ENCODE measurements around the gene KCNN1.

Gene KCNN1

DNA sequence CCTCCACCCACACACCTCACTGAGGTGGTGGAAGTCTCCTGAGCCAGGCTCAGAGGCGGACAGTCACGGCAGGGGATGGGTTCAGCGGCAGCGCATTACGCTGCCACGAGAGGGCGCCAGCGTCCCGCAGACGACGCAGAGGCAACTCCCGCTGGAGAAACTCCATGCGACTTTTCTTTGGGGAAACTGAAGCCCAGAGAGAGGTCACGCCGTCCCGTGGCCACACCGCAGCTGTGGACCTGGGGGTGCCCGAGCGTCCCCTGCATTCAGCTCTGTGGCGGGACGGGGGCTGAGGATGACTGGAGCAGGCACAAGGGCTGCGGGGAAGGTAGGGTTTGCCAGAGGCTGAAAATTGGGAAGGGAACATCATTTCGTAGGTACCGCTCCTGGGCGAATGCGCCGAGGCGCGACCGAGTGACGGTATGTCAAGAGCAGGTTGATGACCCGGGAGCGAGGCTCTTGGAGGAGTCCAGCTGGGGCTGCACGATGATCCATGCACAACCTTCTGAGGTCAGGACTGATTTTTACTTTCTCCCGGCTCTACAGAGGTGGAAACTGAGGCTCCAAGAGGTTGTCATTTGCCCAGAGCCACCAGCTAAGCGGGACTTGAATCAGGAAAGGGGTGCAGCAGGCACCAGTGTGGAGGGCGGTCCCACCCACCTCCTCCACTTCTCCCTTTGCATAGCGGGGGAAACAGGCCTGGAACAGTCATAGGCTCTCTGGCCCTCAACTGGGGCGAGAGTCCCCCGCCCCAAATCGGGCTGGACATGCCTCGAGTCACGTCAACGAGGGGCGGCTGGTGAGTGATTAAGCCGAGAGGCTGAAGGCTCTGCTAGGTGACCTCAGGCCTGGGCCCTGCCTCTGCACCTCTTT lies 40.4 kb downstream of the KCNN1 start:
- in situ Hi-C loops (cut with HindIII; ENCODE audit: low pct_unique_long_range_greater_than_20kb, low sequenced_read_pairs), result no loop called here
- peak; percentile 78 to 85 for DNase-seq (ENCODE audit: low read depth in 1 of 2, low spot score in 1 of 2)
- no peak for TF ChIP-seq JUND (IDR thresholded peaks at IDR 0.05; ENCODE audit: low read depth)

DNA sequence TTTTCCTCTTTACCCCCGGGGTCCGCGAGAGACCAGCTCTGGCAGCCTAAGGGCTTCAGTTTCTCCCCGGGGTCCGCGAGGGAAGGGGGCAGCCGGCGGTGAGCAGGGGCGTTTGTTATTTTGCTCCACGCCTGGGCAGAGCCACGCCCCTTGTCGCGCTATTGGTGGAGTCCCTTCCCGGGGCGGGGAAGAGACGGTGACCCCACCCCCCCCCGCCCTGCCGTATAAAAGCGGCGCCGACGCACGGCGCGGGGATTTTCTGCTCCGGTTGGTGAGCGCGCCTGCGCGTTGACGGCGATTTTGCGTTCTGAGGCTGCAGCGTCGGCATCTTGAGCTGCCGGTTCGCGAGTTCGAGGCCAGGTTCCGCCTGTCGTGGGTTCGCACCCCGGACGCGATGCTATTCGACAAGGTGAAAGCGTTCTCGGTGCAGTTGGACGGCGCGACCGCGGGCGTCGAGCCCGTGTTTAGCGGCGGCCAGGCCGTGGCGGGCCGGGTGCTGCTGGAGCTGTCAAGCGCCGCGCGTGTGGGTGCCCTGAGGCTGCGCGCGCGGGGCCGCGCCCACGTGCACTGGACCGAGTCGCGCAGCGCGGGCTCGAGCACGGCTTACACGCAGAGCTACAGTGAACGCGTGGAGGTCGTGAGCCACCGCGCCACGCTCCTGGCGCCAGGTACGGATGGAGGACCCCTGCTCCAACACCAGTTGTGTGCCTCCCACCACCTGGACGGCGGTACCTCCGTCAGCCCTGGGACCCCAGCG lies 41.2 kb downstream of the KCNN1 start, which contains the start of gene ARRDC2:
ARRDC2 (plus strand) TSS at position 254 of the 757 bp plus-strand sequence; CDS start at position 395, 141 bp downstream.
- in situ Hi-C loops (cut with HindIII; ENCODE audit: low pct_unique_long_range_greater_than_20kb, low sequenced_read_pairs), result no loop called here
- no peak for TF ChIP-seq JUND (IDR thresholded peaks at IDR 0.05; ENCODE audit: low read depth)
- DNase-seq (ENCODE audit: low read depth in 1 of 2, low spot score in 1 of 2), result peak; percentile 89 to 95

- no peak for TF ChIP-seq JUND (IDR thresholded peaks at IDR 0.05; ENCODE audit: low read depth)
- no peak for DNase-seq (ENCODE audit: low read depth in 1 of 2, low spot score in 1 of 2)
- in situ Hi-C loops (cut with HindIII; ENCODE audit: low pct_unique_long_range_greater_than_20kb, low sequenced_read_pairs), result no loop called here
Measured at GRCh38 chr19:18008814-18009213, 41.9 kb downstream of the KCNN1 start.

- no peak for TF ChIP-seq JUND (IDR thresholded peaks at IDR 0.05; ENCODE audit: low read depth)
- in situ Hi-C loops (cut with HindIII; ENCODE audit: low pct_unique_long_range_greater_than_20kb, low sequenced_read_pairs), result no loop called here
- DNase-seq (ENCODE audit: low read depth in 1 of 2, low spot score in 1 of 2), result no peak
Measured at GRCh38 chr19:18009412-18010066, 42.6 kb downstream of the KCNN1 start.

DNA sequence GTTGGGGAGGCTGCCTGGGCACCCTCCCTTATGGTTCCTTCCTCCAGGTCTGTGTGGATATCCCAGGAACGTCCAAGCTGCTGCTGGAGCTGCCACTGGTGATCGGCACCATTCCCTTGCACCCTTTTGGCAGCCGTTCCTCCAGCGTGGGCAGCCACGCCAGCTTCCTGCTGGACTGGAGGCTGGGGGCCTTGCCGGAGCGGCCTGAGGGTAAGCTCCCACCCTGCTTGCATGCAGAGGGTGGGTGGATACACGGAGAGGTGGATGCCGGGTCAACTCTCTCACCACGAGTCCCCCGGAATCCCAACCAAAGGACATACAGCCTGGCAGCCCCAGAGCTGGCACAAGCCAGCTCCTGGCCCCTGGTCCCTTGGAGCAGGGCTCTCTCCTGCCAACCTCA lies 43.2 kb downstream of the KCNN1 start:
- in situ Hi-C loops (cut with HindIII; ENCODE audit: low pct_unique_long_range_greater_than_20kb, low sequenced_read_pairs), result no loop called here

GRCh38 chr19:18013210-18014111 lies 46.6 kb downstream of the KCNN1 start:
- in situ Hi-C loops (cut with HindIII; ENCODE audit: low pct_unique_long_range_greater_than_20kb, low sequenced_read_pairs), result no loop called here
- no peak for TF ChIP-seq JUND (IDR thresholded peaks at IDR 0.05; ENCODE audit: low read depth)
- DNase-seq (ENCODE audit: low read depth in 1 of 2, low spot score in 1 of 2), result no peak

More for the DNA sequence above, 43.2 kb downstream of the KCNN1 start:
- TF ChIP-seq JUND (IDR thresholded peaks at IDR 0.05; ENCODE audit: low read depth), result no peak
- no peak for DNase-seq (ENCODE audit: low read depth in 1 of 2, low spot score in 1 of 2)

- in situ Hi-C loops (cut with HindIII; ENCODE audit: low pct_unique_long_range_greater_than_20kb, low sequenced_read_pairs), result no loop called here
- TF ChIP-seq JUND (IDR thresholded peaks at IDR 0.05; ENCODE audit: low read depth), result no peak
- DNase-seq (ENCODE audit: low read depth in 1 of 2, low spot score in 1 of 2), result no peak
Measured at GRCh38 chr19:18014197-18014596, 47.3 kb downstream of the KCNN1 start.

- no peak for DNase-seq (ENCODE audit: low read depth in 1 of 2, low spot score in 1 of 2)
- in situ Hi-C loops (cut with HindIII; ENCODE audit: low pct_unique_long_range_greater_than_20kb, low sequenced_read_pairs), result no loop called here
- TF ChIP-seq JUND (IDR thresholded peaks at IDR 0.05; ENCODE audit: low read depth), result no peak
Measured at GRCh38 chr19:18016209-18016910, 49.5 kb downstream of the KCNN1 start.

DNA sequence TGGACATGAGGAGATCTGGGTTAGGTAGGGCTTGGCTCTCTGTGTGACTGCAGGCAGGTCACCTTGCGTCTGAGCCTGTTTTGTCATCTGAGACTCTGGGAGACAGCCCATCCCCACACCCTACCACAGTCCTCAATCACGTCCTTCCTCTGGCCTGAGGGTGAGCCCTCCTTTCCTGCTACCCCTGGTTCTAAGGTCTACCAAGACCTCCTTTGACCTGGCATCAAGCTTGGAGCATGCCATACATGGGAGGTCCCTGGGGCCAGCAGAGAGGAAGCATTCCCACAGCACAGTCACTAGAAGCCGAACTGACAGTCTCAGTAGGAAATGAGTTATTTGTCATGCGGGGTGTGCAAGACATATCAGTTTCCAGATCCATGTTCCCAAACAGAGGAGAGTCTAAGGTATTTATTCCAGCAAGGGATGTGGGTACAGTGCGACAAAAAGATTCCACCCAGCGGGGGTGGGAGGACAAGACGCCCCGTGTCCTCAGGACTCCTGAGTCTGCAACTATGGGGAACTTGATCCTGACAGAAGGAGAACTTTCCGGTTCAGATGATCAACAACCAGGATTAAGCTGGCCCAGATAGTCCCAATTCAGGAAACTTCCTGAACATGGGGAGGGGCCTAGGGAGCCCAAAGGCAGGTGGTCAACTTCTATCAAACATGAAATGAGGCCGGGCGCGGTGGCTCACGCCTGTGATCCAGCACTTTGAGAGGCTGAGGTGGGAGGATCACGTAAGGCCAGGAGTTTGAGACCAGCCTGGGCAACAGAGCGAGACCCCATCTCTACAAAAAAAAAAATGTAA lies 50.6 kb downstream of the KCNN1 start:
- in situ Hi-C loops (cut with HindIII; ENCODE audit: low pct_unique_long_range_greater_than_20kb, low sequenced_read_pairs), result no loop called here
- no peak for DNase-seq (ENCODE audit: low read depth in 1 of 2, low spot score in 1 of 2)
- TF ChIP-seq JUND (IDR thresholded peaks at IDR 0.05; ENCODE audit: low read depth), result no peak

DNA sequence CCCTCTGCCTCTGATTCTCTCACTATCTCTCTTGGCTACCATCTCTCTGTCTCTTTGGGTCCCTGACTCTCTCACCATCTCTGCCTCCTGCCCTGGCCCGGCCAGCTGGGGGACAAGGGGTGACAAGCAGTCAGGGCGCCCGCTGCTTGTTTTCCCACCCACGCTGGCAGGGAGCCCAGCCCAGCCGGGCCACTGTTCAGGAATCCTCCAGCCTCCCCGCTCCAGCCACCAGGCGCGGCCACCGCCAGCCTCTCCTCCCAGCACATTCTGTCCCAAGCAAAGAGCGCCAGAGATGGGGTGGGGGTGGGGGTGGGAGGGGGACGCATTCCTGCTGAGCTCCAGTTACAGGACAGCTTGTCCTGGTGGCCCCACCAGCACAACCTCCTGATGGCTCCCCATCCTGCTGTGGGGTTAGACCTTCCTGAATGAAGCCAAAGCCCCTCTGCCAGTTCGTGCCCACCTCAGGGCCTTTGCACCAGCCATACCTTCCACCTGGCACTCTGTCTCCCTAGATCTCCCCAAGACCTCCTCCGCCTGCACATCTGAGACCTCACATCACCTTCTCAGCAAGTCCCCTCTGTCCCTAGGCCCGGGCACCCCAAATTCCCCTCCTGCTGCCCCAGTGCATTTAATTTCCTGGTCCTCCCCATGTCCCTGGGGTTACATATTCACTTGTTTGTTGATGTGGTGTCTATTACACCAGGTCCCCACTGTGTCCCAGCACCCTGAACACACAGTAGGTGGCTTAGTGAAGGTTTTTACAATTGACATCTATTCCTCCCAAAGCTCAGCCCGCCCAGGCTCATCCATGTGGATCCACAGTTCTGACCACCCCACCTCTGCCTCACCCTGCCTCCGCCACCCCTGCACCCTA lies 53.5 kb downstream of the KCNN1 start:
- in situ Hi-C loops (cut with HindIII; ENCODE audit: low pct_unique_long_range_greater_than_20kb, low sequenced_read_pairs), result no loop called here
- DNase-seq (ENCODE audit: low read depth in 1 of 2, low spot score in 1 of 2), result no peak
- TF ChIP-seq JUND (IDR thresholded peaks at IDR 0.05; ENCODE audit: low read depth), result no peak
